ENCODE results near the gene CAMK1.

The CAMK1 gene

GRCh38 chr3:9746330-9746729, 23.4 kb downstream of the CAMK1 start:
- 0 out of 2 replicates have a peak, but pooled peaks cover 3% of the 10 kb centered on the region for H3F3A ChIP-seq (ENCODE audit: insufficient read depth, low read length)
- no peak overlapping the region for H3K27ac ChIP-seq (ENCODE audit: low read depth, low read length, poor library complexity, severe bottlenecking)
- no peaks in the 10 kb centered on the region for H3K9me2 ChIP-seq (ENCODE audit: low read depth, low read length)
- no peak overlapping the region for H3K9ac ChIP-seq (ENCODE audit: low read length)
- no peak overlapping the region for H2AFZ ChIP-seq (ENCODE audit: low read length)
- no peak overlapping the region for H3K4me2 ChIP-seq (ENCODE audit: low read length)
- no peaks in the 10 kb centered on the region for H4K20me1 ChIP-seq (ENCODE audit: insufficient read depth, low read length)
- peaks cover 74% of the 10 kb centered on the region for H3K36me3 ChIP-seq (ENCODE audit: insufficient read depth, low read length)
- H3K4me1 ChIP-seq (ENCODE audit: insufficient read depth, low read length, severe bottlenecking), result peaks cover 16% of the 10 kb centered on the region
- H3K79me2 ChIP-seq (ENCODE audit: insufficient read depth, low read length), result peaks cover 4% of the 10 kb centered on the region; the same call in 1 of the 2 replicates
- TF ChIP-seq EZH2 (IDR thresholded peaks at IDR 0.05; ENCODE audit: borderline replicate concordance, low read length) (no peak), CTCF (IDR thresholded peaks at IDR 0.05; ENCODE audit: low read length) (no peak)
- H3K9me3 ChIP-seq (ENCODE audit: low read length), result no peaks in the 10 kb centered on the region
- H3K27me3 ChIP-seq (ENCODE audit: insufficient read depth, low read length), result no peaks in the 10 kb centered on the region
- H3K4me3 ChIP-seq (ENCODE audit: low read depth, low read length, poor library complexity, severe bottlenecking), result no peak overlapping the region

- 0 out of 2 replicates have a peak, but pooled peaks cover 3% of the 10 kb centered on the region for H3F3A ChIP-seq (ENCODE audit: insufficient read depth, low read length)
- no peaks in the 10 kb centered on the region for H3K9me3 ChIP-seq (ENCODE audit: low read length)
- H3K4me2 ChIP-seq (ENCODE audit: low read length), result no peak overlapping the region
- no peaks in the 10 kb centered on the region for H3K27me3 ChIP-seq (ENCODE audit: insufficient read depth, low read length)
- 0 out of 2 replicates have a peak, but pooled peaks cover 3% of the 10 kb centered on the region for H3K79me2 ChIP-seq (ENCODE audit: insufficient read depth, low read length)
- H4K20me1 ChIP-seq (ENCODE audit: insufficient read depth, low read length), result no peaks in the 10 kb centered on the region
- H3K27ac ChIP-seq (ENCODE audit: low read depth, low read length, poor library complexity, severe bottlenecking), result no peak overlapping the region
- no peak overlapping the region for H3K4me3 ChIP-seq (ENCODE audit: low read depth, low read length, poor library complexity, severe bottlenecking)
- TF ChIP-seq CTCF (IDR thresholded peaks at IDR 0.05; ENCODE audit: low read length) (no peak), EZH2 (IDR thresholded peaks at IDR 0.05; ENCODE audit: borderline replicate concordance, low read length) (no peak)
- H3K9ac ChIP-seq (ENCODE audit: low read length), result no peak overlapping the region
- H3K4me1 ChIP-seq (ENCODE audit: insufficient read depth, low read length, severe bottlenecking), result peaks cover 8% of the 10 kb centered on the region
- no peak overlapping the region for H2AFZ ChIP-seq (ENCODE audit: low read length)
- peaks cover 79% of the 10 kb centered on the region for H3K36me3 ChIP-seq (ENCODE audit: insufficient read depth, low read length)
- H3K9me2 ChIP-seq (ENCODE audit: low read depth, low read length), result no peaks in the 10 kb centered on the region
Observed at GRCh38 chr3:9745521-9745920, 24.2 kb downstream of the CAMK1 start.

GRCh38 chr3:9744162-9744561, 25.6 kb downstream of the CAMK1 start:
- H3K27ac ChIP-seq (ENCODE audit: low read depth, low read length, poor library complexity, severe bottlenecking), result no peak overlapping the region
- no peaks in the 10 kb centered on the region for H4K20me1 ChIP-seq (ENCODE audit: insufficient read depth, low read length)
- H3K79me2 ChIP-seq (ENCODE audit: insufficient read depth, low read length), result no peaks in the 10 kb centered on the region
- no peak for TF ChIP-seq EZH2 (IDR thresholded peaks at IDR 0.05; ENCODE audit: borderline replicate concordance, low read length)
- no peak for TF ChIP-seq CTCF (IDR thresholded peaks at IDR 0.05; ENCODE audit: low read length)
- no peaks in the 10 kb centered on the region for H3K27me3 ChIP-seq (ENCODE audit: insufficient read depth, low read length)
- H3K4me2 ChIP-seq (ENCODE audit: low read length), result no peak overlapping the region
- no peak overlapping the region for H3K9ac ChIP-seq (ENCODE audit: low read length)
- H3K9me2 ChIP-seq (ENCODE audit: low read depth, low read length), result no peaks in the 10 kb centered on the region
- peaks cover 3% of the 10 kb centered on the region for H3K4me1 ChIP-seq (ENCODE audit: insufficient read depth, low read length, severe bottlenecking)
- 0 out of 2 replicates have a peak, but pooled peaks cover 3% of the 10 kb centered on the region for H3F3A ChIP-seq (ENCODE audit: insufficient read depth, low read length)
- H3K9me3 ChIP-seq (ENCODE audit: low read length), result no peaks in the 10 kb centered on the region
- H3K4me3 ChIP-seq (ENCODE audit: low read depth, low read length, poor library complexity, severe bottlenecking), result no peak overlapping the region
- peaks cover 90% of the 10 kb centered on the region for H3K36me3 ChIP-seq (ENCODE audit: insufficient read depth, low read length)
- H2AFZ ChIP-seq (ENCODE audit: low read length), result no peak overlapping the region
